ENCODE measurements around the gene WWOX. TPM values are rescaled to one million over a fixed set of nuclear protein-coding genes. Genes with fewer than 3 reads are reported as not detected.

WWOX gene
- total and polyA plus RNA-seq, 2 of the 4 experiments (the other 2 are of a cell fraction): 2.7 to 5.4 TPM

DNA sequence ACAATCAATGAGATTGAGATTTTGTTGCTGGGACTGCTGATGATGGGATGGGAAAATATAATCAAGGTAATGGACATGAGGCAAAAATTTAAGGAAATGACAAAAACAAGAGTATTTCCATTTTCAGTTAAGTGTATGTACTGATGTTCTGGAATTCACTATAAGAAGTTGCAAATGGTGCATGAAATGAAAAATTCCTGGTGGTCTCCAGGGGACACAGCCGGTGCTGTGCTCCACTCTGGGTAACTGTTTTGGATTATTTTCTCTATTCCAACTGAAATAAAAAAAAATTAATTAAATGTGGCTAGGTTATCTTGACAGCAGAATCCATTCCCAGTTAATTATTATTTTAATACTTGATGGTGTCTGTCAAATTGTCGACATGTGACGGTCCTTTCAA, 305.6 kb downstream of the WWOX start:
- H2BK20ac ChIP-seq (ENCODE audit: low read depth, low read length): no peak overlapping the region
- ATAC-seq (ENCODE audit: low read depth) (no peak), DNase-seq (no peak)
- intact Hi-C loops (cut with micrococcal nuclease) (no loop called here), dilution Hi-C loops (cut with HindIII; ENCODE audit: low sequenced_read_pairs, unreplicated experiment) (no loop called here), in situ Hi-C loops (cut with MboI; ENCODE audit: low sequenced_read_pairs) (no loop called here)
- H3K79me1 ChIP-seq (ENCODE audit: low read depth in 1 of 2, low read length in 2 of 2): no peaks in the 10 kb centered on the region
- no peak overlapping the region for H3K18ac ChIP-seq (ENCODE audit: low read depth, low read length)
- WGBS, 2 experiments (ENCODE audit: extremely low coverage in 2 of 2, insufficient read length in 1 of 2): no CpG with 5 or more reads among the region's 3 CpGs
- H3K27ac ChIP-seq (ENCODE audit: insufficient read depth, low read length): no peak overlapping the region
- no peaks in the 10 kb centered on the region for H3K36me3 ChIP-seq (ENCODE audit: control insufficient read depth, insufficient read depth, low read length)
- H2BK120ac ChIP-seq (ENCODE audit: low read depth, low read length): no peak overlapping the region
- no peak overlapping the region for H2BK5ac ChIP-seq (ENCODE audit: low read depth, low read length, poor library complexity, severe bottlenecking)
- no peak overlapping the region for H4K8ac ChIP-seq (ENCODE audit: low read depth in 2 of 2, low read length in 2 of 2)
- peaks cover 2% of the 10 kb centered on the region; the same call in 1 of the 2 replicates for H3K4me1 ChIP-seq (ENCODE audit: control insufficient read depth, insufficient read depth, low read length)
- H4K91ac ChIP-seq (ENCODE audit: insufficient read depth, low read depth, low read length): no peak overlapping the region
- peaks cover 18% of the 10 kb centered on the region for H3K9me3 ChIP-seq (ENCODE audit: control insufficient read depth, insufficient read depth, low read length)
- CTCF ChIA-PET: no interaction called here
- H3K27me3 ChIP-seq (ENCODE audit: control insufficient read depth, insufficient read depth, low read length): no peaks in the 10 kb centered on the region
- H3K14ac ChIP-seq (replicated peaks; ENCODE audit: low read depth, low read length): no peak overlapping the region
- H2BK15ac ChIP-seq (ENCODE audit: low read depth, low read length): no peak overlapping the region
- H3K4me3 ChIP-seq (ENCODE audit: insufficient read depth, low read depth, low read length): no peak overlapping the region
- H3K9ac ChIP-seq (ENCODE audit: low read depth, low read length): no peak overlapping the region
- no peak overlapping the region for H3K56ac ChIP-seq (ENCODE audit: extremely low read depth, insufficient read depth, low read length)
- no peaks in the 10 kb centered on the region for H3K9me1 ChIP-seq (ENCODE audit: insufficient read depth, low read length)
- POLR2A ChIA-PET (ENCODE audit: unreplicated experiment): no interaction called here
- no TSS peak for BruUV-seq (replicated peaks)
- H3K23ac ChIP-seq (ENCODE audit: low read depth, low read length): no peak overlapping the region
- H3K4ac ChIP-seq (ENCODE audit: low read depth, low read length): no peak overlapping the region
- no peak overlapping the region for H3K4me2 ChIP-seq (ENCODE audit: low read depth, low read length)
- no peak overlapping the region for H2AK9ac ChIP-seq (replicated peaks; ENCODE audit: low read depth, low read length, poor library complexity)
- H2AFZ ChIP-seq (replicated peaks; ENCODE audit: low read length, poor library complexity): no peak overlapping the region
- H4K20me1 ChIP-seq (ENCODE audit: insufficient read depth, low read length): no peaks in the 10 kb centered on the region
- TF ChIP-seq RFX5 (IDR thresholded peaks at IDR 0.05; ENCODE audit: low read depth, low read length) (no peak), BHLHE40 (IDR thresholded peaks at IDR 0.05; ENCODE audit: low read depth, low read length) (no peak), NFE2L2 (IDR thresholded peaks at IDR 0.05; ENCODE audit: low read depth, low read length) (no peak), CHD1 (IDR thresholded peaks at IDR 0.05; ENCODE audit: low read depth, low read length) (no peak), MXI1 (IDR thresholded peaks at IDR 0.05; ENCODE audit: borderline replicate concordance, low read depth, low read length) (no peak)
- TF ChIP-seq, protein P1, sequence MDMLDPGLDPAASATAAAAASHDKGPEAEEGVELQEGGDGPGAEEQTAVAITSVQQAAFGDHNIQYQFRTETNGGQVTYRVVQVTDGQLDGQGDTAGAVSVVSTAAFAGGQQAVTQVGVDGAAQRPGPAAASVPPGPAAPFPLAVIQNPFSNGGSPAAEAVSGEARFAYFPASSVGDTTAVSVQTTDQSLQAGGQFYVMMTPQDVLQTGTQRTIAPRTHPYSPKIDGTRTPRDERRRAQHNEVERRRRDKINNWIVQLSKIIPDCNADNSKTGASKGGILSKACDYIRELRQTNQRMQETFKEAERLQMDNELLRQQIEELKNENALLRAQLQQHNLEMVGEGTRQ (IDR thresholded peaks at IDR 0.05; ENCODE audit: low read depth, low read length): no peak
- TF ChIP-seq, protein P2, sequence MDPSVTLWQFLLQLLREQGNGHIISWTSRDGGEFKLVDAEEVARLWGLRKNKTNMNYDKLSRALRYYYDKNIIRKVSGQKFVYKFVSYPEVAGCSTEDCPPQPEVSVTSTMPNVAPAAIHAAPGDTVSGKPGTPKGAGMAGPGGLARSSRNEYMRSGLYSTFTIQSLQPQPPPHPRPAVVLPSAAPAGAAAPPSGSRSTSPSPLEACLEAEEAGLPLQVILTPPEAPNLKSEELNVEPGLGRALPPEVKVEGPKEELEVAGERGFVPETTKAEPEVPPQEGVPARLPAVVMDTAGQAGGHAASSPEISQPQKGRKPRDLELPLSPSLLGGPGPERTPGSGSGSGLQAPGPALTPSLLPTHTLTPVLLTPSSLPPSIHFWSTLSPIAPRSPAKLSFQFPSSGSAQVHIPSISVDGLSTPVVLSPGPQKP (IDR thresholded peaks at IDR 0.05; ENCODE audit: borderline replicate concordance, low read depth, low read length): no peak
- no peak overlapping the region for H2AK5ac ChIP-seq (ENCODE audit: low read depth, low read length)
- no peak overlapping the region for H4K5ac ChIP-seq (ENCODE audit: low read depth, low read length)
